A673 (cell line): Measurements from ENCODE around the gene CES3. TPM values are rescaled to one million over a fixed set of nuclear protein-coding genes. Genes with fewer than 3 reads are reported as not detected.

Source experiments
- BruUV-seq: library from RNA; stranded (reverse); fragments of 400-500 nt; replicated peaks from 2 replicates; lab custom pipeline; 2021; lab: Mats Ljungman, UMichigan
- CTCF ChIA-PET: fragments of 300-600 bp; sonication (Branson Sonifier 250); formaldehyde crosslinking; loops from one replicate; lab custom pipeline; 2022; ENCODE audit warnings: antibody characterized with exemption; lab: Charles Lee
- POLR2A ChIA-PET: fragments of 300-600 bp; sonication (Branson Sonifier 250); formaldehyde crosslinking; loops from one replicate; lab custom pipeline; 2022; ENCODE audit warnings: antibody characterized with exemption; ENCODE audit not compliant: low non-redundant PET; lab: Charles Lee
- DNase-seq: peaks from one replicate; pipeline ENCODE4 v3.0.0-alpha.2; 2015; ENCODE audit warnings: low spot score
- H3K27ac ChIP-seq: fragments of 200-600 bp; sonication (generic); 2 replicates; pipeline ENCODE4 v1.5.1; 2016; ENCODE audit warnings: mixed run types, low read depth, mild to moderate bottlenecking, mixed read lengths, antibody characterized with exemption, low read length; ENCODE audit not compliant: poor library complexity, severe bottlenecking
- H3K27me3 ChIP-seq: fragments of 200-600 bp; sonication (generic); replicated peaks from 2 replicates; pipeline ENCODE4 v1.6.1; 2017; ENCODE audit warnings: mixed run types, low read depth, mild to moderate bottlenecking, mixed read lengths, antibody characterized with exemption, low read length; ENCODE audit not compliant: insufficient read depth, poor library complexity
- H3K36me3 ChIP-seq: fragments of 200-600 bp; sonication (generic); 2 replicates; pipeline ENCODE4 v1.6.1; 2016; ENCODE audit warnings: mixed run types, mild to moderate bottlenecking, mixed read lengths, antibody characterized with exemption, low read length; ENCODE audit not compliant: insufficient read depth, poor library complexity, severe bottlenecking
- H3K4me1 ChIP-seq: fragments of 200-600 bp; sonication (generic); 2 replicates; pipeline ENCODE4 v1.6.1; 2017; ENCODE audit warnings: mixed run types, mild to moderate bottlenecking, mixed read lengths, antibody characterized with exemption, low read length; ENCODE audit not compliant: insufficient read depth, poor library complexity, severe bottlenecking
- H3K4me3 ChIP-seq: fragments of 200-600 bp; sonication (generic); 2 replicates; pipeline ENCODE4 v1.5.1; 2016; ENCODE audit warnings: low read depth, mixed run types, mild to moderate bottlenecking, mixed read lengths, low read length; ENCODE audit not compliant: poor library complexity, severe bottlenecking
- H3K9me3 ChIP-seq: fragments of 200-600 bp; sonication (generic); 2 replicates; pipeline ENCODE4 v1.6.1; 2016; ENCODE audit warnings: mixed run types, low read depth, mild to moderate bottlenecking, mixed read lengths, antibody characterized with exemption, low read length; ENCODE audit not compliant: poor library complexity, severe bottlenecking
- CTCF ChIP-seq: fragments of 300-800, 200-600 bp; sonication (generic); conservative IDR thresholded peaks from 2 replicates; pipeline ENCODE4 v1.5.1; 2017; ENCODE audit warnings: low read depth, mild to moderate bottlenecking, antibody characterized with exemption, low read length, moderate library complexity, mixed read lengths
- EZH2 ChIP-seq: fragments of 200-600 bp; sonication (generic); IDR thresholded peaks from 2 replicates; pipeline ENCODE4 v1.6.1; 2017; ENCODE audit warnings: borderline replicate concordance, low read depth, mild to moderate bottlenecking, mixed read lengths, antibody characterized with exemption, low read length; ENCODE audit not compliant: poor library complexity, severe bottlenecking
- intact Hi-C: fragments of 100-400 bp; cut with micrococcal nuclease; formaldehyde crosslinking; loops from one replicate; pipeline ENCODE4 v1.10.0; 2022; ENCODE audit not compliant: unreplicated experiment
- total RNA-seq: library from RNA; stranded (reverse); gene quantifications from 2 replicates; pipeline ENCODE4 v1.2.3, GENCODE V29; 2021

The CES3 gene
- total RNA-seq, 1 experiment from 2014 or later: 3.9 TPM

- peaks cover 7% of the 10 kb centered on the region for H3K4me1 ChIP-seq
- ChIA-PET CTCF (no interaction called here), POLR2A (no interaction called here)
- H3K9me3 ChIP-seq: no peaks in the 10 kb centered on the region
- H3K27ac ChIP-seq: no peak overlapping the region
- H3K27me3 ChIP-seq: peaks cover 28% of the 10 kb centered on the region
- TF ChIP-seq CTCF (no peak), EZH2 (no peak)
- no peaks in the 10 kb centered on the region for H3K36me3 ChIP-seq
- DNase-seq: no peak
- no peak overlapping the region for H3K4me3 ChIP-seq
- BruUV-seq: no TSS peak
- intact Hi-C loops: no loop called here
These were observed 34.7 kb upstream of the CES3 start for GRCh38 chr16:66926171-66926947.

GRCh38 chr16:66926961-66927436, 34.1 kb upstream of the CES3 start:
- Histone ChIP-seq H3K4me3 (no peak overlapping the region), H3K27me3 (peaks cover 28% of the 10 kb centered on the region), H3K4me1 (peaks cover 7% of the 10 kb centered on the region), H3K27ac (no peak overlapping the region), H3K36me3 (no peaks in the 10 kb centered on the region), H3K9me3 (no peaks in the 10 kb centered on the region)
- BruUV-seq: no TSS peak
- POLR2A ChIA-PET: no interaction called here
- CTCF ChIA-PET: no interaction called here
- no peak for TF ChIP-seq EZH2
- TF ChIP-seq CTCF: no peak
- DNase-seq: no peak
- intact Hi-C loops: no loop called here

- Histone ChIP-seq H3K27ac (no peak overlapping the region), H3K4me3 (no peak overlapping the region), H3K9me3 (no peaks in the 10 kb centered on the region), H3K36me3 (no peaks in the 10 kb centered on the region), H3K4me1 (peaks cover 11% of the 10 kb centered on the region), H3K27me3 (peaks cover 28% of the 10 kb centered on the region)
- TF ChIP-seq EZH2 (no peak), CTCF (no peak)
- CTCF ChIA-PET: interaction anchor here (0.6 to 1.1 kb wide), 9 partner anchors 9 to 520 kb away, joined by 3 to 11 read pairs (median 3); partner anchors contain the start of gene PDP2
- intact Hi-C loops: loop anchor here (1.0 kb wide), 1 partner anchor 33 kb away; no protein-coding TSS in a partner anchor
- POLR2A ChIA-PET: no interaction called here
- BruUV-seq: no TSS peak
- DNase-seq: no peak
These were observed 33.0 kb upstream of the CES3 start for GRCh38 chr16:66927918-66928649.
